Neural cell (in vitro differentiated cells): ENCODE results near the gene PCK1. TPM values are rescaled to one million over a fixed set of nuclear protein-coding genes. Genes with fewer than 3 reads are reported as not detected.

Experiments used
- H2AFZ ChIP-seq: fragments of 200-600, 300-800 bp; sonication (generic), shearing (Covaris generic); 2 replicates; pipeline ENCODE4 v1.6.0; 2014; ENCODE audit warnings: low read depth, mild to moderate bottlenecking, antibody characterized with exemption, low read length, moderate library complexity
- H3F3A ChIP-seq: fragments of 200-600 bp; shearing (Covaris generic); 2 replicates; pipeline ENCODE4 v1.6.1; 2016; ENCODE audit warnings: mild to moderate bottlenecking, moderate library complexity, mixed read lengths, antibody characterized with exemption, low read length; ENCODE audit not compliant: insufficient read depth, poor library complexity, severe bottlenecking
- H3K27ac ChIP-seq: fragments of 200-600, 300-800 bp; sonication (generic), shearing (Covaris generic); 2 replicates; pipeline ENCODE4 v1.5.1; 2014; ENCODE audit warnings: mild to moderate bottlenecking, low read length, moderate library complexity
- H3K27me3 ChIP-seq: fragments of 300-800, 200-600 bp; sonication (generic), shearing (Covaris generic); 2 replicates; pipeline ENCODE4 v1.6.0; 2014; ENCODE audit warnings: mild to moderate bottlenecking, low read depth, low read length, moderate library complexity; ENCODE audit not compliant: insufficient read depth
- H3K36me3 ChIP-seq: fragments of 300-800, 200-600 bp; sonication (generic), shearing (Covaris generic); 2 replicates; pipeline ENCODE4 v1.5.1; 2014; ENCODE audit warnings: mild to moderate bottlenecking, antibody characterized with exemption, low read length, moderate library complexity; ENCODE audit not compliant: insufficient read depth
- H3K4me2 ChIP-seq: fragments of 300-800, 200-600 bp; sonication (generic), shearing (Covaris generic); 2 replicates; pipeline ENCODE4 v1.6.0; 2014; ENCODE audit warnings: mild to moderate bottlenecking, low read length
- H3K4me3 ChIP-seq: fragments of 300-800, 200-600 bp; sonication (generic), shearing (Covaris generic); 2 replicates; pipeline ENCODE4 v1.5.1; 2014; ENCODE audit warnings: mild to moderate bottlenecking, low read length, moderate library complexity
- H3K79me2 ChIP-seq: fragments of 200-600 bp; shearing (Covaris generic); replicated peaks from 2 replicates; pipeline ENCODE4 v1.6.0; 2014; ENCODE audit warnings: mild to moderate bottlenecking, low read length, moderate library complexity; ENCODE audit not compliant: insufficient read depth
- H3K9ac ChIP-seq: fragments of 300-800, 200-600 bp; sonication (generic), shearing (Covaris generic); 2 replicates; pipeline ENCODE4 v1.6.1; 2016; ENCODE audit warnings: mild to moderate bottlenecking, low read length, mixed read lengths
- H3K9me2 ChIP-seq: fragments of 200-600 bp; shearing (Covaris generic); 2 replicates; pipeline ENCODE4 v1.6.1; 2016; ENCODE audit warnings: mild to moderate bottlenecking, low read length, mixed read lengths; ENCODE audit not compliant: insufficient read depth
- H3K9me3 ChIP-seq: fragments of 200-600, 300-800 bp; sonication (generic), shearing (Covaris generic); 2 replicates; pipeline ENCODE4 v1.6.1; 2016; ENCODE audit warnings: mild to moderate bottlenecking, mixed run types, low read length, moderate library complexity, mixed read lengths
- H4K20me1 ChIP-seq: fragments of 200-600 bp; shearing (Covaris generic); 2 replicates; pipeline ENCODE4 v1.6.1; 2016; ENCODE audit warnings: mild to moderate bottlenecking, mixed run types; ENCODE audit not compliant: insufficient read depth
- CTCF ChIP-seq: fragments of 450-650 bp; IDR thresholded peaks from 2 replicates; pipeline ENCODE4 v1.5.1; 2014; ENCODE audit warnings: antibody characterized with exemption, mild to moderate bottlenecking, moderate library complexity; ENCODE audit not compliant: poor library complexity, severe bottlenecking
- EP300 ChIP-seq: fragments of 450-650 bp; conservative IDR thresholded peaks from 2 replicates; pipeline ENCODE4 v1.6.1; 2014; ENCODE audit warnings: antibody characterized with exemption, mild to moderate bottlenecking, moderate library complexity; ENCODE audit not compliant: poor library complexity, severe bottlenecking
- EZH2 ChIP-seq: fragments of 200-600, 300-800 bp; shearing (Covaris generic), sonication (generic); IDR thresholded peaks from 2 replicates; pipeline ENCODE4 v1.6.1; 2014; ENCODE audit warnings: antibody characterized with exemption, low read length, borderline replicate concordance, mild to moderate bottlenecking; ENCODE audit not compliant: insufficient read depth, poor library complexity, severe bottlenecking
- MXI1 ChIP-seq: fragments of 450-650 bp; conservative IDR thresholded peaks from 2 replicates; pipeline ENCODE4 v1.6.1; 2014; ENCODE audit warnings: antibody characterized with exemption, mild to moderate bottlenecking; ENCODE audit not compliant: poor library complexity, severe bottlenecking
- POLR2AphosphoS5 ChIP-seq: IDR thresholded peaks from 2 replicates; pipeline ENCODE4 v1.6.1; 2012
- RAD21 ChIP-seq: fragments of 450-650 bp; conservative IDR thresholded peaks from 2 replicates; pipeline ENCODE4 v1.6.1; 2014; ENCODE audit warnings: antibody characterized with exemption, mild to moderate bottlenecking, moderate library complexity
- REST ChIP-seq: IDR thresholded peaks from 2 replicates; pipeline ENCODE4 v1.6.1; 2012; ENCODE audit warnings: borderline replicate concordance
- SMC3 ChIP-seq: fragments of 450-650 bp; conservative IDR thresholded peaks from 2 replicates; pipeline ENCODE4 v1.6.1; 2014; ENCODE audit warnings: antibody characterized with exemption, mild to moderate bottlenecking, moderate library complexity; ENCODE audit not compliant: poor library complexity
- TAF1 ChIP-seq: IDR thresholded peaks from 2 replicates; pipeline ENCODE4 v1.6.1; 2012; ENCODE audit warnings: low read depth
- polyA plus RNA-seq: library from polyadenylated mRNA; depleted of rRNA; stranded (reverse); fragments of >200 nt; gene quantifications from 2 replicates; pipeline ENCODE4 v1.2.3, GENCODE V29; 2014

Gene PCK1
- polyA plus RNA-seq, 1 donor from 2014 or later = 0.24 TPM

- H3K4me3 ChIP-seq = no peak overlapping the region
- no peaks in the 10 kb centered on the region for H3K9me3 ChIP-seq
- no peaks in the 10 kb centered on the region for H4K20me1 ChIP-seq
- no peaks in the 10 kb centered on the region for H3K79me2 ChIP-seq
- no peak overlapping the region for H3K9ac ChIP-seq
- H3F3A ChIP-seq = no peaks in the 10 kb centered on the region
- H3K4me2 ChIP-seq = no peak overlapping the region
- H2AFZ ChIP-seq = no peak overlapping the region
- H3K9me2 ChIP-seq = no peaks in the 10 kb centered on the region
- H3K36me3 ChIP-seq = no peaks in the 10 kb centered on the region
- H3K27me3 ChIP-seq = no peaks in the 10 kb centered on the region
- TF ChIP-seq EZH2 (no peak), REST (no peak), POLR2AphosphoS5 (no peak), CTCF (no peak), SMC3 (no peak), EP300 (no peak), TAF1 (no peak), RAD21 (no peak), MXI1 (no peak)
- H3K27ac ChIP-seq = no peak overlapping the region
Observed at GRCh38 chr20:57589728-57590484, 29.0 kb downstream of the PCK1 start.

- Histone ChIP-seq H3K36me3 (no peaks in the 10 kb centered on the region), H3K4me2 (no peak overlapping the region), H3F3A (no peaks in the 10 kb centered on the region), H3K27ac (no peak overlapping the region), H3K9me2 (no peaks in the 10 kb centered on the region), H4K20me1 (no peaks in the 10 kb centered on the region), H3K9ac (no peak overlapping the region), H3K27me3 (no peaks in the 10 kb centered on the region), H3K79me2 (no peaks in the 10 kb centered on the region), H3K4me3 (no peak overlapping the region), H2AFZ (no peak overlapping the region), H3K9me3 (no peaks in the 10 kb centered on the region)
- TF ChIP-seq MXI1 (no peak), CTCF (no peak), RAD21 (no peak), EP300 (no peak), TAF1 (no peak), EZH2 (no peak), POLR2AphosphoS5 (no peak), REST (no peak), SMC3 (no peak)
Observed at GRCh38 chr20:57590485-57591288, 29.8 kb downstream of the PCK1 start.
